NB4 (cell line): ENCODE measurements around the gene ANKRD42.
"Not testable (repeated sequence)": the region's sequence is repeated elsewhere in the genome, so short reads cannot be mapped to it uniquely, and the experiment has no call there.

ENCODE experiments used
- MYC ChIP-seq: IDR thresholded peaks from 2 replicates; pipeline ENCODE4 v1.6.1; 2011; ENCODE audit warnings: low read depth, low read length
- POLR2A ChIP-seq: IDR thresholded peaks from 2 replicates; pipeline ENCODE4 v1.6.1; 2011; ENCODE audit warnings: mild to moderate bottlenecking; ENCODE audit not compliant: insufficient read length; ENCODE audit errors: extremely low read depth
- TF ChIP-seq, protein P1 (sequence below): IDR thresholded peaks from one replicate; pipeline ENCODE4 v1.5.1; 2012; ENCODE audit warnings: low read depth, low read length
- TF ChIP-seq, protein P2 (sequence below): IDR thresholded peaks from 2 replicates; pipeline ENCODE4 v1.6.1; 2011; ENCODE audit warnings: low read depth, low read length

DNA sequence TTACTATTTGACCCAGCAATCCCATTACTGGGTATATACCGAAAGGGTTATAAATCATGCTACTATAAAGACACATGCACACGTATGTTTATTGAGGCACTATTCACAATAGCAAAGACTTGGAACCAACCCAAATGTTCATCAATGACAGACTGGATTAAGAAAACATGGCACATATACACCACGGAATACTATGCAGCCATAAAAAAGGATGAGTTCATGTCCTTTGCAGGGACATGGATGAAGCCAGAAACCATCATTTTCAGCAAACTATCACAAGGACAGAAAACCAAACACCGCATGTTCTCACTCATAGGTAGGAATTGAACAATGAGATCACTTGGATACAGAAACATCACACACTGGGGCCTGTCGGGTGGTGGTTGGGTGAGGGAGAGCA lies 78.2 kb downstream of the ANKRD42 start:
- not testable (repeated sequence) for TF ChIP-seq POLR2A, MYC
- TF ChIP-seq, protein P1, sequence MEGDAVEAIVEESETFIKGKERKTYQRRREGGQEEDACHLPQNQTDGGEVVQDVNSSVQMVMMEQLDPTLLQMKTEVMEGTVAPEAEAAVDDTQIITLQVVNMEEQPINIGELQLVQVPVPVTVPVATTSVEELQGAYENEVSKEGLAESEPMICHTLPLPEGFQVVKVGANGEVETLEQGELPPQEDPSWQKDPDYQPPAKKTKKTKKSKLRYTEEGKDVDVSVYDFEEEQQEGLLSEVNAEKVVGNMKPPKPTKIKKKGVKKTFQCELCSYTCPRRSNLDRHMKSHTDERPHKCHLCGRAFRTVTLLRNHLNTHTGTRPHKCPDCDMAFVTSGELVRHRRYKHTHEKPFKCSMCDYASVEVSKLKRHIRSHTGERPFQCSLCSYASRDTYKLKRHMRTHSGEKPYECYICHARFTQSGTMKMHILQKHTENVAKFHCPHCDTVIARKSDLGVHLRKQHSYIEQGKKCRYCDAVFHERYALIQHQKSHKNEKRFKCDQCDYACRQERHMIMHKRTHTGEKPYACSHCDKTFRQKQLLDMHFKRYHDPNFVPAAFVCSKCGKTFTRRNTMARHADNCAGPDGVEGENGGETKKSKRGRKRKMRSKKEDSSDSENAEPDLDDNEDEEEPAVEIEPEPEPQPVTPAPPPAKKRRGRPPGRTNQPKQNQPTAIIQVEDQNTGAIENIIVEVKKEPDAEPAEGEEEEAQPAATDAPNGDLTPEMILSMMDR = not testable (repeated sequence)
- TF ChIP-seq, protein P2, sequence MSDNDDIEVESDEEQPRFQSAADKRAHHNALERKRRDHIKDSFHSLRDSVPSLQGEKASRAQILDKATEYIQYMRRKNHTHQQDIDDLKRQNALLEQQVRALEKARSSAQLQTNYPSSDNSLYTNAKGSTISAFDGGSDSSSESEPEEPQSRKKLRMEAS = not testable (repeated sequence)
